ENCODE measurements around the gene ALK.

ALK gene

DNA sequence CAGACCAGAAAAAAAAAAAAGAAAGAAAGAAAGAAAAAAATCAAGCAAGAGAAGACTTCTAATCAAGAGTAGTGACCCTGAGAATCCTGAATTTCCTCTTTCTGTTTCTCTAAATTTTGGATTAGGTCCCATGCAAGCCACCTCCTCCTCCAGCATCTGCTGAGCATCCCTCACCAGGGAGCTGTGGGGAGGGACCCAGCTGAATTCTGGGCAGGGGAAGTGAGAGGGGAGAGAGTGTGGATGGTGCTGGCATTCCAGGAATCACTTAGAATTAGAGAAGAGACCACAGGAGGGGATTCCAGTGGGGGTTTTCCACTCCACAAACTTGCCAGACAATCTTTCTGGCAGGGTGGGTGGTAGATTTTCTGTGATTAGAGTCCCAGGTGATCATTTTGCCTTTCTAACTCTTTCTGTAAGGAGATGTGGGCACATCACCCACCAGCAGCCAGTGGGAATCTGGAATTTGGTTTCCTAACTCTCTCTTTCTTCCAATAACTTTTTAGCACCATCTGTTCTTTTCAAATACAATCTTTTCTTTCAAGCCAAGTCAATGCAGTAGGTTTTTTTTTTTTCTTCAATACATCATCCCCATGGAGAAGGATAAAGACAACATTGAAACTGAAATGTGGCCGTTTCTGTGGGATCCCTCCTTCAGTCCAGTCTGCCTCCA lies 526.9 kb downstream of the ALK start:
- no peak for DNase-seq

DNA sequence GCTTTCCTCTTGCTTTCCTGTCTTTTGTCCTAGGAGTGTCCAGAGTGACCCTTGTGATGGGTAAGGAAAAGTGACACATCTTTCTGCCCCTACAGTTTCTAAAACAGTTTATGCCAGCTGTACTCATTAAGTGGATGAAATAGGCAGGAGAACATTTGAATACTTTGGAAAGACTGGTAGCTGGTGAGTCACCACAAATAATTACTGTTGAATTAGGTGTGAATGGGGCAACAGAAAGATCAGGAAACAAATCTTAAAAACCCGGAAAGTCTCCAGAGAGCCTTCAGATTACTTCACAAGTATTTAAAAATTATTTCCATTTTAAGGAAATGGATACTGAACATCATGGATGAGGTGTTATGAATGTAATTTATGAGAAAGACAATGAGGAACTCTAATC lies 527.7 kb downstream of the ALK start:
- no peak for DNase-seq

- DNase-seq = no peak
Measured at GRCh38 chr2:29392774-29393173, 528.6 kb downstream of the ALK start.

DNA sequence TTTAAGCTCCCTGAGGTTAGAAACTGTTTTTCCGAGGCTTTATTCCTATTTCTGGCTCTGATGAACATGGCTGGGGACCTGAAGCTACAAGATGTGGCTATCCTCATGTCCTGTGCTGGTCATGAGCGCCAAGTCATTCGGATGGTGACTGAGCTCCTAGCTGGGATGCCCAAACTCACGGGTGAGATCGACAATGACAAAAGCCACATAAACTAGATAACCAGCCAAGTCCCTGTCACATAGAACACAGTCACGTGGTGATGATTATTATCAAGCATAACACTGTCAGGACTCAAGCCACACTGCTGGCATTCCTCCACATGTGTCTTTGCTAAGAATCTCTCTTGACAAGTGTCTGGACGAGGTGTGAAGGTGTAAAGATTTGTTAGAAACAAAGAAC lies 531.2 kb downstream of the ALK start:
- DNase-seq = no peak

- no peak for DNase-seq
Measured at GRCh38 chr2:29389686-29390085, 531.7 kb downstream of the ALK start.

- no peak for DNase-seq
Measured at GRCh38 chr2:29388071-29388470, 533.3 kb downstream of the ALK start.

- DNase-seq = peak in 1 of 2 experiments; percentile 60
Measured at GRCh38 chr2:29382486-29382885, 538.9 kb downstream of the ALK start.

DNA sequence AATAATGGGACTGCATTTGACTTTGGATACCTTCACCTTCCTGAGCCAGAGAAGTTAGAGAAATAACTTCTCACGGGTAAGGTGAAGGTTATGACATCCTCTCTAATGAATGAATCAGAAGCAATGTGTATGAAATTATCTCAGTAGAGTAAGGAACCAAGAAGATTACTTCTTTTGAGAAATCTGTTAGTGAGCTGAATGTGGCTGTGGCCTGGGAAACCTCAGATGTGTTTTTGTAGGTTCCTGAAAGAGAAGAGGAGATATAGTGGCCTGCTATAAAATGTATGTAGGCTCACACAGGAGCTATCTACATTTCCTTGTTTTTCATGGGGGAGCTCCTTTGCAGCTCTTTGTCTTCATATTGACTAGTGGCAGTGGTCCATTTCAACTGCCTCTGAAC lies 543.6 kb downstream of the ALK start:
- DNase-seq = no peak

GRCh38 chr2:29376541-29376940 lies 544.8 kb downstream of the ALK start:
- no peak for DNase-seq

GRCh38 chr2:29375843-29376242 lies 545.5 kb downstream of the ALK start:
- DNase-seq = no peak

DNA sequence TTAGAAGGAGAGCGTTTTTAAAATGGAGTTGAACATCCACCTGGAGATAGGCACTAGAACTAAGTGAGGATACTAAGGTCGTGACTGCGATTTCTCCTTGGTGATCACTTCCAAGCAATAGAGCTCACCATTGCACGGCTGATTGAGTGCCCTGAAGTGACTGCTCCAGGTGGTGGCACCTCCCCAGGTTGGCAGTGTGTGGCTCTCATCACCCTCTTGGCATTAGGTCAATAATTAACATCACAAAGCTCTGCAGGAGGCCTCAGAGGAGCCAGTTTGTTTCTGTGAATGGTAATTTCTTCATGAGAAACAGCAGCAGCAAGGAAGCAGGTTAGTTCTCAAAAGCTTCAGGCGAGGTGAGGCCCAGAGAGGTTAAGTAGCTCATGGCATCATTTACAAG lies 546.6 kb downstream of the ALK start:
- no peak for DNase-seq

- DNase-seq = no peak
Measured at GRCh38 chr2:29373870-29374269, 547.5 kb downstream of the ALK start.

DNA sequence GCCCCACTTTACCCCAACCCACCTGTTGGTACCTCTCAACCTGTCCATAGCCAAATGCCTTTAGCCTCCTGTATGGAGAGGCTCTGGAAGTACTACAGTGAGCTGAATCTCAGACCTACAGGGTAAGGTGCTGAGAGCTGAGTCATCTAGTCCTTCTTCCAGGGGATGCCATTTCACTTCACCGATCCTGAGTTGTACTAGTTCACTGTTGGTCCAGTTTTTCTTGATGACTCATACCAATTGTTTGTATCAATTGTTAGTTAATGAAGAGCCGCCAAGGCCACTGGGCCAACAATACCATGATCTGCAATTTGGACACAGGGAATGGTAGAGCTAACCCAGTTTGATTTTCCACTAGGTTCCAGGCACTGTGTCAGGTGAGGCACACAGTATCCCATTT lies 549.2 kb downstream of the ALK start:
- no peak for DNase-seq

- no peak for DNase-seq
Measured at GRCh38 chr2:29370581-29371125, 550.7 kb downstream of the ALK start.

GRCh38 chr2:29370173-29370572 lies 551.2 kb downstream of the ALK start:
- DNase-seq = no peak

GRCh38 chr2:29368659-29369040 lies 552.7 kb downstream of the ALK start:
- DNase-seq = no peak

DNA sequence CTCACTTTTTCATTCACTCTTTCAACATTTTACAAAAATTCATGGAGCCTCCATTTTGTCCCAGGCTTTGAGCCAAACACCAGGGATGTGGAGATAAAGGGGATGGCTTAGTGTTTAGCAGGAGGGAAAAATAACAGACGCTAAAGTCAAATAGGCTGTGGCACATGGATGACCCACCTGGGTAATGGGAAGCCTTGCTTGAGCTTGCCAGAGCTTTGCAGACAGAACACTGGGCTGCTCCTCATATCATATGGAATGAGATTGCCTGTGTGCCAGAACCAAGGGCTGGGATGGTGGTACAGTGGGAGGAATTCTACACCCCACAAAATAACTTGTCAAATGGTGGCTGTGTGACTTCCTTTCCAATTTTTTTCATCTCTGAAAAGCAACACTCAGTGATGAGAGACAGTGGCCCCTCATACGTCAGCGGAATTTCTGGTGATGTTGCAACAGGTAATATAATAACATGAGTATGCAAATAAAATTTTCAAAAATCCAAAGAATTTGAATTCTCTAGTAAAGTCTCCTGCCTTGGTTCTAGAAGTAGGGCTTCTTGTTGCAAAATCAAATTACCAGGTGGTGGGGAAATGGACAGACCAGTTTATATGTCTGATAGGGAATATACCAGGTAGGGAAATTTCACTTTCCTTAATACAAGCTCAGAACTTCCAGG lies 553.3 kb downstream of the ALK start:
- DNase-seq = no peak

- no peak for DNase-seq
Measured at GRCh38 chr2:29363111-29363510, 558.3 kb downstream of the ALK start.

GRCh38 chr2:29361231-29361630 lies 560.2 kb downstream of the ALK start:
- no peak for DNase-seq

GRCh38 chr2:29360016-29360784 lies 561.2 kb downstream of the ALK start:
- no peak for DNase-seq

GRCh38 chr2:29353403-29353991 lies 567.9 kb downstream of the ALK start:
- no peak for DNase-seq

DNA sequence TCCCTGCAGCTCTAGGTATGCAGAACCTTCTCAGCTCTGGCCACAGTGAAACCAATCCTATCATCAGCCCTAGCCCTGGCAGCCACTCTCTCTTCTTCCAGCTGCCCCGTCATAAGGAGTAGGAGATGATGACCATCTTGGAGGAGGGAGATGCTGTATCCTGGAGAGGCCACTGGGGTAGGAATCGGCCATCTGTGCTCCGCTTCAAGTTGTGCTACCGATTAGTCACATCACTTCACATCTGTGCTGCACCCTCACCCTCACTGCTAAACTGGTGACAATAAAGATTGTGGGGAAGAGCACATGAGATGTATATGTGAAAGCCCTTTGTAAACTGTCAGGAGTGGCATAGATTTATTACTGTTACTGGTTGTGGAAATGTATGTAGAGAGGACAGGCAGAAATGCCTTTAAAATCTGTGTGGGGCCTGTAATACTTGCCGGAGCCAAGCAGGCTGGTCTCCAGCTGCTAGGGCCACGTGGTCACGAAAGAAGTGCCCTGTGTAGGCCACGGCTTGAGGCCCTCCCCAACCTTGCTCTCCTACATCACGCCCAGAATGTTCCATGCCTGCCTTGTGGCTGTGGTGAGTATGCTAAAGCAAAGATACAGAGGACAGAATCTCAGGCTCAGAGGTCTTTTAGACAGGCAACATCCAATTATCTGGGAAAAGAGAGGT lies 569.3 kb downstream of the ALK start:
- peak; percentile 83 to 94 for DNase-seq

GRCh38 chr2:29351248-29351647 lies 570.1 kb downstream of the ALK start:
- DNase-seq = no peak

All from NCI-H524 (cell line).